ENCODE measurements around the gene DOCK9.
A peak's percentile ranks its signal among the peaks of the same experiment; 100 is the strongest.

Gene DOCK9

DNA sequence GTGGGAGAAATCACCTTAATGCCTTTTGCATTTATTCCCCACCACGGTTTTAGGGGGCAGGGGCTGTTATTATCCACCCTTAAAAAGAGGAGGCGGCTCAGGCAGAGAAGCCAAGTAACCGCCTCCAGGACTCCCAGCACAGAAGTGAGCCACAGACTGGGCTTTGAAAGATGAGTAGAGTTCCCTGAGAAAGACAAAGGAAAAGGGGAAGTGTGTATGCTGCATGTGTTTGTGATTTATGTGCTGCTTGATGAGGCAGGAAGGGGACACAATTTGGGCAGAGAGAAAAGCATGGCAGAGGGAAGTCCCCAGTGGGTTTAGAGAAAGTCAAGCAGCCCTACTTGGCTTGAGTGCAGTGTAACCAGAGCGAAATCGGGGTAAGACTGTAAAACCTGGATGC is 85.0 kb downstream of the DOCK9 start:
- H4K20me1 ChIP-seq: no peaks in the 10 kb centered on the region
- H3K4me1 ChIP-seq: peaks cover 11% of the 10 kb centered on the region
- no peak overlapping the region for H3K27ac ChIP-seq
- no peak for TF ChIP-seq Cebpa-rat (IDR thresholded peaks at IDR 0.05)
- H3K27me3 ChIP-seq: no peaks in the 10 kb centered on the region
- no peak overlapping the region for H3K9ac ChIP-seq
- H3K9me3 ChIP-seq: no peaks in the 10 kb centered on the region
- no peak overlapping the region for H3K4me3 ChIP-seq
- H3K4me2 ChIP-seq: peak overlapping the region; percentile 2; the same call in 1 of the 2 replicates
- no peaks in the 10 kb centered on the region for H3K36me3 ChIP-seq

GRCh38 chr13:98892077-98892476 is 85.8 kb downstream of the DOCK9 start:
- Histone ChIP-seq H3K9ac (no peak overlapping the region), H4K20me1 (no peaks in the 10 kb centered on the region), H3K27ac (no peak overlapping the region), H3K4me2 (no peak overlapping the region), H3K4me3 (no peak overlapping the region), H3K36me3 (no peaks in the 10 kb centered on the region), H3K9me3 (no peaks in the 10 kb centered on the region), H3K4me1 (peaks cover 11% of the 10 kb centered on the region), H3K27me3 (no peaks in the 10 kb centered on the region)
- TF ChIP-seq Cebpa-rat (IDR thresholded peaks at IDR 0.05): no peak

GRCh38 chr13:98890925-98891324 is 86.9 kb downstream of the DOCK9 start:
- TF ChIP-seq Cebpa-rat (IDR thresholded peaks at IDR 0.05): no peak
- no peaks in the 10 kb centered on the region for H4K20me1 ChIP-seq
- H3K27me3 ChIP-seq: no peaks in the 10 kb centered on the region
- H3K9ac ChIP-seq: no peak overlapping the region
- H3K9me3 ChIP-seq: no peaks in the 10 kb centered on the region
- no peak overlapping the region for H3K4me2 ChIP-seq
- H3K4me1 ChIP-seq: peaks cover 11% of the 10 kb centered on the region
- H3K4me3 ChIP-seq: no peak overlapping the region
- H3K36me3 ChIP-seq: no peaks in the 10 kb centered on the region
- no peak overlapping the region for H3K27ac ChIP-seq

- Histone ChIP-seq H3K4me1 (peaks cover 11% of the 10 kb centered on the region), H3K4me3 (no peak overlapping the region), H3K36me3 (no peaks in the 10 kb centered on the region), H4K20me1 (no peaks in the 10 kb centered on the region), H3K9ac (no peak overlapping the region), H3K4me2 (no peak overlapping the region), H3K9me3 (no peaks in the 10 kb centered on the region), H3K27ac (no peak overlapping the region), H3K27me3 (no peaks in the 10 kb centered on the region)
- TF ChIP-seq Cebpa-rat (IDR thresholded peaks at IDR 0.05): no peak
Measured at GRCh38 chr13:98890186-98890585, 87.7 kb downstream of the DOCK9 start.

- no peak overlapping the region for H3K27ac ChIP-seq
- H3K4me1 ChIP-seq: peaks cover 11% of the 10 kb centered on the region
- no peaks in the 10 kb centered on the region for H3K9me3 ChIP-seq
- H3K36me3 ChIP-seq: no peaks in the 10 kb centered on the region
- H4K20me1 ChIP-seq: no peaks in the 10 kb centered on the region
- no peak overlapping the region for H3K9ac ChIP-seq
- H3K27me3 ChIP-seq: no peaks in the 10 kb centered on the region
- H3K4me2 ChIP-seq: no peak overlapping the region
- no peak overlapping the region for H3K4me3 ChIP-seq
- TF ChIP-seq Cebpa-rat (IDR thresholded peaks at IDR 0.05): no peak
Measured at GRCh38 chr13:98889419-98890085, 88.3 kb downstream of the DOCK9 start.

- H3K4me1 ChIP-seq: peaks cover 11% of the 10 kb centered on the region
- no peaks in the 10 kb centered on the region for H3K27me3 ChIP-seq
- TF ChIP-seq Cebpa-rat (IDR thresholded peaks at IDR 0.05): no peak
- H3K4me3 ChIP-seq: no peak overlapping the region
- no peak overlapping the region for H3K4me2 ChIP-seq
- H3K27ac ChIP-seq: no peak overlapping the region
- H3K9ac ChIP-seq: no peak overlapping the region
- no peaks in the 10 kb centered on the region for H3K36me3 ChIP-seq
- no peaks in the 10 kb centered on the region for H4K20me1 ChIP-seq
- no peaks in the 10 kb centered on the region for H3K9me3 ChIP-seq
Measured at GRCh38 chr13:98888890-98889279, 89.0 kb downstream of the DOCK9 start.

DNA sequence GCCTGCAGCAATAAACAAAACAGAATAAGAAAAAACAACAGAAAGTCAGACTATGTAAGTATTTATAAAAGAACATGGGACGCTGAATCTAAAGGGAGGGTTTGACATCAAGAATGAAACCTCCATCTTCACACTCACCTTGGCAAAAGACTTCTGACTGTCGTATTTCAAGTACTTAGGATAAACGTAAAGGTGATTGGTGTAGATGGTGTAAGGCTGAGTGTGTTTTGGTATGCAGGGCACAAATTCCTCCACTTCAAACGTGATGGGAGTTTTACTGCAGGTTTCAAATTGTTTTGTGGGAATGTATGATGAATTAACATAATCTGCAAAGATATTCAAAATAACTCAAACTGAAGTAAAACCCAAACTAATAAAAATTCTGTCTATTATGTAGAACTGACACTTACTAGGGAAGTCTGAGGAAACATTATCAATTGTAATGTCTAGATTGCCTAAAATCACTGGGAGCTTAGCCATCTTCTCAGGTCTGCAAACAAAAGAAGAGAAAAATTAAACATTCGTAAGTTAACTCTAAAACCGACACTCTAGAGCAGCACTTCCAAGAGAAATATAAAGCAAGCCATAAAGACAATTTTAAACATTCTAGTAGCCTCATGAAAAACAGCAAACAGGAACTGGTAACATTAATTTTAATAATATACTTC is 89.5 kb downstream of the DOCK9 start:
- no peaks in the 10 kb centered on the region for H3K27me3 ChIP-seq
- H3K36me3 ChIP-seq: no peaks in the 10 kb centered on the region
- no peak overlapping the region for H3K27ac ChIP-seq
- no peak overlapping the region for H3K4me3 ChIP-seq
- H3K4me1 ChIP-seq: peaks cover 9% of the 10 kb centered on the region
- no peaks in the 10 kb centered on the region for H3K9me3 ChIP-seq
- TF ChIP-seq Cebpa-rat (IDR thresholded peaks at IDR 0.05): no peak
- no peak overlapping the region for H3K4me2 ChIP-seq
- H3K9ac ChIP-seq: no peak overlapping the region
- no peaks in the 10 kb centered on the region for H4K20me1 ChIP-seq

GRCh38 chr13:98886587-98887230 is 91.2 kb downstream of the DOCK9 start:
- H3K27ac ChIP-seq: no peak overlapping the region
- H3K9ac ChIP-seq: no peak overlapping the region
- no peak for TF ChIP-seq Cebpa-rat (IDR thresholded peaks at IDR 0.05)
- no peaks in the 10 kb centered on the region for H4K20me1 ChIP-seq
- no peak overlapping the region for H3K4me3 ChIP-seq
- no peaks in the 10 kb centered on the region for H3K4me1 ChIP-seq
- no peaks in the 10 kb centered on the region for H3K27me3 ChIP-seq
- H3K4me2 ChIP-seq: no peak overlapping the region
- H3K9me3 ChIP-seq: no peaks in the 10 kb centered on the region
- H3K36me3 ChIP-seq: no peaks in the 10 kb centered on the region

- no peaks in the 10 kb centered on the region for H3K9me3 ChIP-seq
- peaks cover under 1% of the 10 kb centered on the region; the same call in 1 of the 2 replicates for H3K36me3 ChIP-seq
- no peaks in the 10 kb centered on the region for H3K27me3 ChIP-seq
- no peak for TF ChIP-seq Cebpa-rat (IDR thresholded peaks at IDR 0.05)
- no peaks in the 10 kb centered on the region for H4K20me1 ChIP-seq
- no peaks in the 10 kb centered on the region for H3K4me1 ChIP-seq
- H3K9ac ChIP-seq: no peak overlapping the region
- H3K4me2 ChIP-seq: no peak overlapping the region
- no peak overlapping the region for H3K27ac ChIP-seq
- no peak overlapping the region for H3K4me3 ChIP-seq
Measured at GRCh38 chr13:98885600-98885999, 92.3 kb downstream of the DOCK9 start.

GRCh38 chr13:98883998-98884397 is 93.9 kb downstream of the DOCK9 start:
- Histone ChIP-seq H3K4me1 (no peaks in the 10 kb centered on the region), H3K9ac (no peak overlapping the region), H3K36me3 (peaks cover 7% of the 10 kb centered on the region; the same call in 1 of the 2 replicates), H4K20me1 (no peaks in the 10 kb centered on the region), H3K4me2 (no peak overlapping the region), H3K9me3 (no peaks in the 10 kb centered on the region), H3K27ac (no peak overlapping the region), H3K27me3 (no peaks in the 10 kb centered on the region), H3K4me3 (no peak overlapping the region)
- no peak for TF ChIP-seq Cebpa-rat (IDR thresholded peaks at IDR 0.05)

Data from BLaER1 (cell line).